PC-9 (cell line): ENCODE results near the gene EFS. TPM values are rescaled to one million over a fixed set of nuclear protein-coding genes. Genes with fewer than 3 reads are reported as not detected.
"Not testable (repeated sequence)": the region's sequence is repeated elsewhere in the genome, so short reads cannot be mapped to it uniquely, and the experiment has no call there.

ENCODE experiments used
- BruUV-seq: library from RNA; stranded (reverse); fragments of 400-500 nt; replicated peaks from 2 replicates; lab custom pipeline; 2021; lab: Mats Ljungman, UMichigan
- CTCF ChIA-PET: fragments of 300-600 bp; sonication (Branson Sonifier 250); formaldehyde crosslinking; loops from one replicate; lab custom pipeline; 2022; ENCODE audit warnings: antibody characterized with exemption; lab: Charles Lee
- POLR2A ChIA-PET: fragments of 300-600 bp; sonication (Branson Sonifier 250); formaldehyde crosslinking; loops from one replicate; lab custom pipeline; 2022; ENCODE audit warnings: antibody characterized with exemption; ENCODE audit not compliant: unreplicated experiment; lab: Charles Lee
- DNase-seq, 2 experiments: peaks; one replicate each; pipeline versions ENCODE4 v3.0.0 to v3.0.0-alpha.2; 2015 to 2022; ENCODE audit warnings: mixed read lengths in 1 of 2
- H2AFZ ChIP-seq: fragments of 200-600 bp; sonication (generic); 2 replicates; pipeline ENCODE4 v1.8.1; 2017; ENCODE audit warnings: antibody characterized with exemption
- H3F3A ChIP-seq: fragments of 200-600 bp; sonication (generic); 2 replicates; pipeline ENCODE4 v1.8.1; 2017; ENCODE audit warnings: antibody characterized with exemption, mild to moderate bottlenecking, low read depth; ENCODE audit not compliant: insufficient read depth
- H3K27ac ChIP-seq: fragments of 200-600 bp; sonication (generic); 2 replicates; pipeline ENCODE4 v1.6.1; 2016; ENCODE audit warnings: mixed run types
- H3K27me3 ChIP-seq: fragments of 200-600 bp; sonication (generic); 2 replicates; pipeline ENCODE4 v1.6.1; 2016; ENCODE audit warnings: low read depth, mixed run types; ENCODE audit not compliant: insufficient read depth
- H3K36me3 ChIP-seq: fragments of 200-600 bp; sonication (generic); 2 replicates; pipeline ENCODE4 v1.6.1; 2016; ENCODE audit warnings: low read depth, mixed run types
- H3K4me1 ChIP-seq: fragments of 200-600 bp; sonication (generic); replicated peaks from 2 replicates; pipeline ENCODE4 v1.6.1; 2016; ENCODE audit warnings: mixed run types; ENCODE audit not compliant: insufficient read depth
- H3K4me2 ChIP-seq: fragments of 200-600 bp; sonication (generic); 2 replicates; pipeline ENCODE4 v1.6.1; 2017; ENCODE audit warnings: mixed run types
- H3K4me3 ChIP-seq: fragments of 200-600 bp; sonication (generic); 2 replicates; pipeline ENCODE4 v1.6.1; 2016; ENCODE audit warnings: mixed run types
- H3K79me2 ChIP-seq: fragments of 200-600 bp; sonication (generic); 2 replicates; pipeline ENCODE4 v1.6.1; 2017; ENCODE audit warnings: low read depth, mixed run types
- H3K9me2 ChIP-seq: fragments of 200-600 bp; sonication (generic); 2 replicates; pipeline ENCODE4 v1.8.1; 2017; ENCODE audit warnings: mild to moderate bottlenecking; ENCODE audit not compliant: insufficient read depth
- H3K9me3 ChIP-seq: fragments of 200-600 bp; sonication (generic); 2 replicates; pipeline ENCODE4 v1.8.1; 2016; ENCODE audit warnings: low read depth; ENCODE audit not compliant: insufficient read depth
- H4K20me1 ChIP-seq: fragments of 200-600 bp; sonication (generic); 2 replicates; pipeline ENCODE4 v1.8.1; 2017; ENCODE audit not compliant: insufficient read depth
- EZH2 ChIP-seq: fragments of 200-600 bp; sonication (generic); IDR thresholded peaks from 2 replicates; pipeline ENCODE4 v1.8.0; 2017; ENCODE audit warnings: antibody characterized with exemption, low read depth
- intact Hi-C: fragments of 100-400 bp; cut with micrococcal nuclease; formaldehyde crosslinking; loops from one replicate; pipeline ENCODE4 v1.10.0; 2022; ENCODE audit not compliant: unreplicated experiment
- total RNA-seq: library from RNA; stranded (reverse); gene quantifications from 2 replicates; pipeline ENCODE4 v1.2.3, GENCODE V29; 2021
- TF ChIP-seq, protein P1 (sequence below): fragments of 200-600 bp; sonication (generic); conservative IDR thresholded peaks from 2 replicates; pipeline ENCODE4 v1.6.1; 2017; ENCODE audit warnings: mixed run types, antibody characterized with exemption, mild to moderate bottlenecking, moderate library complexity

Gene EFS
- total RNA-seq, 1 experiment from 2014 or later, result not detected

DNA sequence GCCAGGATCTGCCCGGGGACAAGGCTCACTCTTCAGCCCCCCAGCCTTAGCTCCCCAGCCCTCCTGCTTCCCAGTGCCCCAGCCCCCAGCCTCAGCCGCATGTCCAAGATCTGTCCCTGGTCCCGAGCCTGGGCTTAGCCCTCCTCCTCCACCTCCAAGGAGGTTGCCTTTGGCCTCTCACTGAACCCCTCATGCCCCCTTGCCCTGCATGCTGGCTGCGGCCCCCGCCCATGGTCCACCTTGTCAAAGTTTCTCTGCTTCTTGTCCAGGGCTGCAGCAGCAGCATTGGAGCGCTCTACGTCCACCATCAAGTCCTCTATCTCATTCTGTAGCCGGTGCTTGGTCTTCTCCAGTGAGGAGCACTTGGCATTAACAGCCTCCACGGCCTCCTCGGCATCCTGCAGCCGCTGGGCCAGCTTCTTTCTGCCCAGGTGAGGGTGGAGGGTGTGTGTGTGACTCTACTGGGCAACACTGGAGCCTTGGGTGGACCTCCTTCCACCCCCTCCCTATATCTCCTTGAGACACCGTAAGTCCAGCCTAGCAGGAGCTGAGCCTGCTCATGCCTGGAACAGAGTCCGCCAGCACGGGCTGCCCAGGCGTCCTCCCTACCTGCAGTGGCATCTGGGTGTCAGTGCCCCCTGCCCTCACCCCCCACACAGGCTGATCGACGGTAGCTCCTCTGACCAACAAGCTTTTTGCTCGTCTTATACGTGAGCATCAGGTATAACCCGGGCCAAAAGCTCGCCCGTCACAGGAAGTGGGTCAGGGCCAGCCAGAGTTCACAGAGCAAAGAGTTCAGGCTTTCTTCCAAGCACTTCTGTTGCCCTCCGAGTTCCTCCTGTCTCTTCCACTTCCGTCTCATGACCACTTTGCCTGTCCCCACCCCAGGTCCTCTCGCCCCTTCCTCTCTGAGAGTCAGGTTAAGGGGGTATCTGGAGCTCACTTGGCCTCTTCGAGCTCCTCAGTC, 23.2 kb upstream of the EFS start:
- intact Hi-C loops, result no loop called here
- H3K4me2 ChIP-seq, result no peak overlapping the region
- H2AFZ ChIP-seq, result no peak overlapping the region
- no peak overlapping the region for H3K27ac ChIP-seq
- no TSS peak for BruUV-seq
- ChIA-PET CTCF (no interaction called here), POLR2A (no interaction called here)
- DNase-seq, result no peak
- H3K4me1 ChIP-seq, result no peaks in the 10 kb centered on the region
- H3K9me3 ChIP-seq, result no peaks in the 10 kb centered on the region
- no peaks in the 10 kb centered on the region for H3K9me2 ChIP-seq
- H3K36me3 ChIP-seq, result no peaks in the 10 kb centered on the region
- peaks cover 80% of the 10 kb centered on the region for H3K27me3 ChIP-seq
- H3K79me2 ChIP-seq, result no peaks in the 10 kb centered on the region
- no peaks in the 10 kb centered on the region for H3F3A ChIP-seq
- H4K20me1 ChIP-seq, result no peaks in the 10 kb centered on the region
- TF ChIP-seq EZH2, result no peak
- TF ChIP-seq, protein P1, sequence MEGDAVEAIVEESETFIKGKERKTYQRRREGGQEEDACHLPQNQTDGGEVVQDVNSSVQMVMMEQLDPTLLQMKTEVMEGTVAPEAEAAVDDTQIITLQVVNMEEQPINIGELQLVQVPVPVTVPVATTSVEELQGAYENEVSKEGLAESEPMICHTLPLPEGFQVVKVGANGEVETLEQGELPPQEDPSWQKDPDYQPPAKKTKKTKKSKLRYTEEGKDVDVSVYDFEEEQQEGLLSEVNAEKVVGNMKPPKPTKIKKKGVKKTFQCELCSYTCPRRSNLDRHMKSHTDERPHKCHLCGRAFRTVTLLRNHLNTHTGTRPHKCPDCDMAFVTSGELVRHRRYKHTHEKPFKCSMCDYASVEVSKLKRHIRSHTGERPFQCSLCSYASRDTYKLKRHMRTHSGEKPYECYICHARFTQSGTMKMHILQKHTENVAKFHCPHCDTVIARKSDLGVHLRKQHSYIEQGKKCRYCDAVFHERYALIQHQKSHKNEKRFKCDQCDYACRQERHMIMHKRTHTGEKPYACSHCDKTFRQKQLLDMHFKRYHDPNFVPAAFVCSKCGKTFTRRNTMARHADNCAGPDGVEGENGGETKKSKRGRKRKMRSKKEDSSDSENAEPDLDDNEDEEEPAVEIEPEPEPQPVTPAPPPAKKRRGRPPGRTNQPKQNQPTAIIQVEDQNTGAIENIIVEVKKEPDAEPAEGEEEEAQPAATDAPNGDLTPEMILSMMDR, result no peak
- H3K4me3 ChIP-seq, result no peak overlapping the region

DNA sequence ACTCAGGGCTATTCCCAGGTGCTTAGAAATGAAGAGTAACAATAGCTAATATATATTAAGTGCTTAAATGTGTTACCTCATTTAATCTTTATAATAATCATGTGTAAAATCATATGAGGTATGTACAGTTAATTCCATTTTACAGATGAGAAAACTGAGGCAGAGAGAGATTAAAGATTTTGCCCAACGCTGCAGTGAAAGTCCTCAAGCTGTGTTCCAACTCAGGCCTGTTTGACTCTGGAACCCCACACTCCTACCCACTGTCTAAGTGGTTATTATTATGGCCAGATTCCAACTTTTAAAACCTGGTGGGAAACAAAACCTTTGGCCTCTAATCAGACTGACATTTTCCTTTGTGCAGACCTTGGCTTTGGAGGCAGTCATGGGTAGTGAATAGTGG, 22.0 kb upstream of the EFS start:
- Histone ChIP-seq H3K27me3 (peaks cover 75% of the 10 kb centered on the region), H3K27ac (no peak overlapping the region), H3K4me3 (no peak overlapping the region), H4K20me1 (no peaks in the 10 kb centered on the region), H3K9me3 (no peaks in the 10 kb centered on the region), H3K4me1 (no peaks in the 10 kb centered on the region), H3K79me2 (no peaks in the 10 kb centered on the region), H3K4me2 (no peak overlapping the region), H3K9me2 (no peaks in the 10 kb centered on the region), H2AFZ (no peak overlapping the region), H3F3A (no peaks in the 10 kb centered on the region), H3K36me3 (no peaks in the 10 kb centered on the region)
- CTCF ChIA-PET, result no interaction called here
- intact Hi-C loops, result no loop called here
- POLR2A ChIA-PET, result no interaction called here
- BruUV-seq, result no TSS peak
- no peak for TF ChIP-seq EZH2
- TF ChIP-seq, protein P1, result no peak
- DNase-seq, result no peak

- H3K79me2 ChIP-seq, H3K9me3 ChIP-seq, BruUV-seq, H3K4me1 ChIP-seq, intact Hi-C loops, H3K4me3 ChIP-seq, H3K9me2 ChIP-seq, H3K4me2 ChIP-seq, POLR2A ChIA-PET, CTCF ChIA-PET, H3K36me3 ChIP-seq, H4K20me1 ChIP-seq, H3F3A ChIP-seq, DNase-seq, H2AFZ ChIP-seq, H3K27ac ChIP-seq: not testable (repeated sequence)
- H3K27me3 ChIP-seq, result peaks cover 75% of the 10 kb centered on the region
These were observed 21.3 kb upstream of the EFS start for GRCh38 chr14:23386266-23386657.
